ENCODE results near the gene GNS. TPM values are rescaled to one million over a fixed set of nuclear protein-coding genes. Genes with fewer than 3 reads are reported as not detected.

GNS gene
- total RNA-seq, 1 donor from 2014 or later, result 47.0 TPM

GRCh38 chr12:64716371-64716770 lies 42.8 kb downstream of the GNS start:
- Mint-ChIP-seq H3K9me3 (no peaks in the 10 kb centered on the region), H3K4me1 (no peaks in the 10 kb centered on the region), H3K4me3 (no peak overlapping the region), H3K27me3 (ENCODE audit: low read depth) (no peaks in the 10 kb centered on the region), H3K36me3 (ENCODE audit: low read depth) (peaks cover 19% of the 10 kb centered on the region), H3K27ac (ENCODE audit: unreplicated experiment) (no peak overlapping the region)
- TF ChIP-seq CTCF (conservative IDR thresholded peaks at IDR 0.05), result no peak
- no peak for DNase-seq (ENCODE audit: low read depth, low spot score)

- no peak for DNase-seq (ENCODE audit: low read depth, low spot score)
- Mint-ChIP-seq H3K4me3 (no peak overlapping the region), H3K9me3 (no peaks in the 10 kb centered on the region), H3K27ac (ENCODE audit: unreplicated experiment) (no peak overlapping the region), H3K4me1 (no peaks in the 10 kb centered on the region), H3K27me3 (ENCODE audit: low read depth) (no peaks in the 10 kb centered on the region), H3K36me3 (ENCODE audit: low read depth) (peaks cover 19% of the 10 kb centered on the region)
- TF ChIP-seq CTCF (conservative IDR thresholded peaks at IDR 0.05), result no peak
Observed at GRCh38 chr12:64714551-64714968, 44.6 kb downstream of the GNS start.

- no peak overlapping the region for H3K27ac Mint-ChIP-seq (ENCODE audit: unreplicated experiment)
- H3K4me3 Mint-ChIP-seq, result no peak overlapping the region
- no peaks in the 10 kb centered on the region for H3K9me3 Mint-ChIP-seq
- DNase-seq (ENCODE audit: low read depth, low spot score), result no peak
- TF ChIP-seq CTCF (conservative IDR thresholded peaks at IDR 0.05), result no peak
- H3K4me1 Mint-ChIP-seq, result no peaks in the 10 kb centered on the region
- H3K27me3 Mint-ChIP-seq (ENCODE audit: low read depth), result no peaks in the 10 kb centered on the region
- H3K36me3 Mint-ChIP-seq (ENCODE audit: low read depth), result peaks cover 19% of the 10 kb centered on the region
Observed at GRCh38 chr12:64713376-64713775, 45.8 kb downstream of the GNS start.

DNA sequence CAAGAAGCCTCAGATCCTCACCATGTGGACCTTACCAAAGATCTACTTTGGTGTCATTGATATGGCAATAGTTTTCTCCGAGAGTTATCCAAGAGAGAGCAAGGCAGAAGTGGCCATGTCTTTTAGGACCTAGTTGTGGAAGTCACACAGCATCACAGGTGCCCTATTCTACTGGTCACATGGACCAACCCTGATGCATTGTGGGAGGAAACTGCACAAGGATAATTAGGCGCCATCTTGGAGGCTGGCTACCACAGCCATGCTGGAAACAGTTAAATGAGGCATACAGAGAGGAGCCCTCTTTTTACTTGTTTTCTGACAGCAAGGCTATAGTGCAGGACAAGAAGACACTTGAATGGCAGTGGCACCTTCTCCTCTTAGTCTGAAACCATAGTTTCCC lies 49.8 kb downstream of the GNS start:
- Mint-ChIP-seq H3K27ac (ENCODE audit: unreplicated experiment) (no peak overlapping the region), H3K4me3 (no peak overlapping the region), H3K4me1 (no peaks in the 10 kb centered on the region), H3K36me3 (ENCODE audit: low read depth) (peaks cover 3% of the 10 kb centered on the region), H3K27me3 (ENCODE audit: low read depth) (no peaks in the 10 kb centered on the region), H3K9me3 (no peaks in the 10 kb centered on the region)
- DNase-seq (ENCODE audit: low read depth, low spot score), result no peak
- TF ChIP-seq CTCF (conservative IDR thresholded peaks at IDR 0.05), result no peak

GRCh38 chr12:64707926-64708325 lies 51.3 kb downstream of the GNS start:
- no peak for TF ChIP-seq CTCF (conservative IDR thresholded peaks at IDR 0.05)
- H3K27ac Mint-ChIP-seq (ENCODE audit: unreplicated experiment), result no peak overlapping the region
- no peaks in the 10 kb centered on the region for H3K27me3 Mint-ChIP-seq (ENCODE audit: low read depth)
- H3K9me3 Mint-ChIP-seq, result no peaks in the 10 kb centered on the region
- DNase-seq (ENCODE audit: low read depth, low spot score), result no peak
- no peaks in the 10 kb centered on the region for H3K36me3 Mint-ChIP-seq (ENCODE audit: low read depth)
- no peak overlapping the region for H3K4me3 Mint-ChIP-seq
- H3K4me1 Mint-ChIP-seq, result no peaks in the 10 kb centered on the region

DNA sequence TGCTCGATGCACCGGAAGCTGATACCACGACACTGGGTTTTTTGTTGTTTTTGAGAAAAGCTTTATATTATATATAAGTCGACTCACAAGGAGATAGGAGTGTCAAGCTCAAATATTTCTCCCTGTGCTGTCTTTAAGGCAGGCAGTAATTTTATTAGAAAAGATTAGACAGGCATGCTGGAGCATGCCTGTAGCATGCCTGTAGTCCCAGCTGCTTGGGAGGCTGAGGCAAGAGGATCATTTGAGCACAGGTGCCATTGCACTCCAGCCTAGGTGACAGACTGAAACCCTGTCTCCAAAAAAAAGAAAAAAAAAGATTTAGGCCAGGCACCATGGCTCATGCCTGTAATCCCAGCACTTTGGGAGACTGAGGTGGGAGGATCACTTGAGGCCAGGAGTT lies 51.8 kb downstream of the GNS start:
- DNase-seq (ENCODE audit: low read depth, low spot score), result no peak
- Mint-ChIP-seq H3K4me1 (no peaks in the 10 kb centered on the region), H3K36me3 (ENCODE audit: low read depth) (no peaks in the 10 kb centered on the region), H3K9me3 (no peaks in the 10 kb centered on the region), H3K27ac (ENCODE audit: unreplicated experiment) (no peak overlapping the region), H3K27me3 (ENCODE audit: low read depth) (no peaks in the 10 kb centered on the region), H3K4me3 (no peak overlapping the region)
- no peak for TF ChIP-seq CTCF (conservative IDR thresholded peaks at IDR 0.05)
